A549 treated with Hydrocortisone at 1 μM for 4 hours (cell line): ENCODE results near the gene GLO1. TPM values are rescaled to one million over a fixed set of nuclear protein-coding genes. Genes with fewer than 3 reads are reported as not detected.

Source experiments
- total RNA-seq: library from RNA; stranded (reverse); fragments of 200-300 nt; extraction: Qiagen RNA extraction; gene quantifications from 5 replicates; pipeline ENCODE4 v1.2.3, GENCODE V29; 2022

GLO1 gene
- total RNA-seq, result 87.0 to 99.5 TPM (median 95.4 TPM) in 5 replicates

GRCh38 chr6:38702558-38703397 is at the start of gene GLO1:
Gene GLO1 (minus strand): TSS chr6:38703145. CDS start chr6:38703054, 91 bp downstream.

GRCh38 chr6:38715016-38715689 is 12.2 kb upstream of the GLO1 start, which contains the start of gene DNAH8:
Gene DNAH8 (plus strand): TSS chr6:38715311. CDS start chr6:38722810, 7,499 bp downstream.

GRCh38 chr6:38639498-38640215 is 63.3 kb downstream of the GLO1 start, which contains the start of gene BTBD9:
Gene BTBD9 (minus strand): TSS chr6:38639929.

Other genes with a start within 250 kb of the GLO1 start
- 2.1 to 2.8 TPM (median 2.5 TPM) in 5 replicates for gene BTBD9, start 63.2 kb downstream of the GLO1 start, total RNA-seq
- not detected in 5 replicates for gene DNAH8, start 12.2 kb upstream of the GLO1 start, total RNA-seq